Fibroblast of pulmonary artery (primary cell): Measurements from ENCODE around the gene STPG2.

Experiments used
- DNase-seq: peaks from one replicate; pipeline ENCODE4 v3.0.0-alpha.2; 2010; ENCODE audit warnings: low read depth
- H3K4me3 ChIP-seq: replicated peaks from 2 replicates; pipeline ENCODE4 v1.5.1; 2011; ENCODE audit warnings: low read depth, mild to moderate bottlenecking, control low read depth, low read length, moderate library complexity
- CTCF ChIP-seq: IDR thresholded peaks from 2 replicates; pipeline ENCODE4 v1.5.1; 2011; ENCODE audit warnings: mild to moderate bottlenecking, control low read depth, low read length, inconsistent platforms; ENCODE audit errors: missing control alignments

STPG2 gene

GRCh38 chr4:97998203-97998602 is 145.1 kb downstream of the STPG2 start:
- no peak overlapping the region for H3K4me3 ChIP-seq
- TF ChIP-seq CTCF = no peak
- no peak for DNase-seq

GRCh38 chr4:97994765-97995465 is 148.4 kb downstream of the STPG2 start:
- no peak for DNase-seq
- no peak overlapping the region for H3K4me3 ChIP-seq
- TF ChIP-seq CTCF = no peak

- H3K4me3 ChIP-seq = no peak overlapping the region
- no peak for TF ChIP-seq CTCF
- DNase-seq = no peak
Measured at GRCh38 chr4:97990409-97990808, 152.9 kb downstream of the STPG2 start.

GRCh38 chr4:97987019-97987648 is 156.1 kb downstream of the STPG2 start:
- peak; percentile 59 for TF ChIP-seq CTCF
- peak; percentile 65 for DNase-seq
- no peak overlapping the region for H3K4me3 ChIP-seq

- TF ChIP-seq CTCF = peak; percentile 36
- peak; percentile 10 for DNase-seq
- H3K4me3 ChIP-seq = no peak overlapping the region
Measured at GRCh38 chr4:97984545-97985131, 158.6 kb downstream of the STPG2 start.

GRCh38 chr4:97978791-97979488 is 164.3 kb downstream of the STPG2 start:
- TF ChIP-seq CTCF = no peak
- no peak for DNase-seq
- H3K4me3 ChIP-seq = no peak overlapping the region
